SU-DHL-6 (cell line): ENCODE measurements around the gene ACTL10.

Source experiments
- EZH2phosphoT487 ChIP-seq: fragments of 200-600 bp; sonication (generic), shearing (Covaris generic); conservative IDR thresholded peaks from 2 replicates; pipeline ENCODE4 v1.6.1; 2018; ENCODE audit warnings: mild to moderate bottlenecking, antibody characterized with exemption, low read length, moderate library complexity, mixed read lengths
- TF ChIP-seq, protein P1 (sequence below): fragments of 200-600 bp; sonication (generic); IDR thresholded peaks from one replicate; pipeline ENCODE4 v1.5.1; 2017; ENCODE audit warnings: antibody characterized with exemption, mild to moderate bottlenecking, low read length, moderate library complexity; ENCODE audit not compliant: insufficient read depth, poor library complexity, severe bottlenecking

DNA sequence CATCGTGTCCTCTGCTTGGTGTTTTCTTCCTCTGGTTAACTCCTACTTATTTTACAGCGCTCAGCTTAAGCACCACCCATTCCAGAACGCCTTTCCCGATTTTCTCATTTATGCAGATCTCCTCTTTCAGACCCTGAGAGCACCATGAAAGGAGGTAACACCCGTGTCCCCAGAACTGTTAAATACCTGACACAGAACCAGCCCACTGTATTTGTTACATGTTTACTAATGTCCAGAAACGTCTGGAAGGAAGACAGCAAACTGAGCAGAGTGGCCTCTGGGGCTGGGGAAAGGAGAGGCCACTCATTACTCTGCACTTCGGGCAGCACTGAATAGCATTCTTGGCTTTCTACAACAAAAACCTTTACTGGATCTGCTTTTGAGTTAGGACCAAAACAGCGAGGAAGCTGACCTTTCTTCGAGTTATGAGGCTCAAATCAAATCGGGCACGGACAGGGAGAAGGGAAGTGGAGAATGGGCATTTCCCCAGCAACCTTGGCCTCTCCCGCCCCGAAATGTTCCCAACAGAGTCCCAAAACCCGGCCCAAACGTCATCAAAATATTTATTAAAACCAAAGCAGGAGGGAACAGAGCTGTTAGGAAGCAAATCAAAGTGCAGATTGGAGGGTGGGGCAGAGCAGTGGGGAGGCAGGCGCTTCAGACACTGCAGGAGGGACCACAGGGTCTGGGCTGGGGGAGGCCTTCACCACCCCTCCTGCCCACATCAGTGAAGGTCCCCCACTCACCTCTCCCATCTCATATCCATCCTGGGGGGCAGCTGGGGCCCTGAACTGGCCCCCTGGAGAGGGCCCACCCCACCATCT, 8.6 kb downstream of the ACTL10 start:
- TF ChIP-seq, protein P1, sequence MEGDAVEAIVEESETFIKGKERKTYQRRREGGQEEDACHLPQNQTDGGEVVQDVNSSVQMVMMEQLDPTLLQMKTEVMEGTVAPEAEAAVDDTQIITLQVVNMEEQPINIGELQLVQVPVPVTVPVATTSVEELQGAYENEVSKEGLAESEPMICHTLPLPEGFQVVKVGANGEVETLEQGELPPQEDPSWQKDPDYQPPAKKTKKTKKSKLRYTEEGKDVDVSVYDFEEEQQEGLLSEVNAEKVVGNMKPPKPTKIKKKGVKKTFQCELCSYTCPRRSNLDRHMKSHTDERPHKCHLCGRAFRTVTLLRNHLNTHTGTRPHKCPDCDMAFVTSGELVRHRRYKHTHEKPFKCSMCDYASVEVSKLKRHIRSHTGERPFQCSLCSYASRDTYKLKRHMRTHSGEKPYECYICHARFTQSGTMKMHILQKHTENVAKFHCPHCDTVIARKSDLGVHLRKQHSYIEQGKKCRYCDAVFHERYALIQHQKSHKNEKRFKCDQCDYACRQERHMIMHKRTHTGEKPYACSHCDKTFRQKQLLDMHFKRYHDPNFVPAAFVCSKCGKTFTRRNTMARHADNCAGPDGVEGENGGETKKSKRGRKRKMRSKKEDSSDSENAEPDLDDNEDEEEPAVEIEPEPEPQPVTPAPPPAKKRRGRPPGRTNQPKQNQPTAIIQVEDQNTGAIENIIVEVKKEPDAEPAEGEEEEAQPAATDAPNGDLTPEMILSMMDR: no peak
- TF ChIP-seq EZH2phosphoT487: no peak
